Activated CD4-positive, alpha-beta memory T cell treated with anti-CD3 and anti-CD28 coated beads, Interleukin-2, amount 10 ng/mL, durations not matched to agents 7 days and 5 days (primary cell): ENCODE data around the gene ASB3. TPM values are rescaled to one million over a fixed set of nuclear protein-coding genes. Genes with fewer than 3 reads are reported as not detected.
A peak's percentile ranks its signal among the peaks of the same experiment; 100 is the strongest.
"Not testable (repeated sequence)": the region's sequence is repeated elsewhere in the genome, so short reads cannot be mapped to it uniquely, and the experiment has no call there.

ENCODE experiments used
- CTCF ChIA-PET: fragments of 350-600 bp; sonication (Branson Sonifier 250); formaldehyde crosslinking; loops from one replicate; lab custom pipeline; 2021; ENCODE audit warnings: antibody characterized with exemption, inconsistent platforms; lab: Charles Lee
- POLR2A ChIA-PET: fragments of 350-600 bp; sonication (Branson Sonifier 250); formaldehyde crosslinking; loops from one replicate; lab custom pipeline; 2021; ENCODE audit warnings: antibody characterized with exemption; lab: Charles Lee
- DNase-seq: peaks from one replicate; pipeline ENCODE4 v3.0.0-alpha.2; 2020
- H3K27ac Mint-ChIP-seq: one replicate; pipeline ENCODE4 v1.8.0; 2021; ENCODE audit warnings: mild to moderate bottlenecking, mixed read lengths
- H3K27me3 Mint-ChIP-seq: one replicate; pipeline ENCODE4 v1.8.0; 2021; ENCODE audit warnings: mixed read lengths
- H3K36me3 Mint-ChIP-seq: one replicate; pipeline ENCODE4 v1.8.0; 2021; ENCODE audit warnings: low read depth, mixed read lengths
- H3K4me1 Mint-ChIP-seq: one replicate; pipeline ENCODE4 v1.8.0; 2021; ENCODE audit warnings: mixed read lengths
- H3K4me3 Mint-ChIP-seq: one replicate; pipeline ENCODE4 v1.8.0; 2021; ENCODE audit warnings: mild to moderate bottlenecking, mixed read lengths
- H3K9me3 Mint-ChIP-seq: one replicate; pipeline ENCODE4 v1.8.0; 2021; ENCODE audit warnings: mixed read lengths
- total RNA-seq, 2 experiments: library from RNA; stranded (reverse); gene quantifications; one replicate each; pipeline ENCODE4 v1.2.3, GENCODE V29; 2021

Gene ASB3
- total RNA-seq, 2 experiments from 2014 or later = 27.6 to 29.5 TPM

GRCh38 chr2:53780056-53780455, 6.7 kb downstream of the ASB3 start:
- Mint-ChIP-seq H3K27me3 (no peaks in the 10 kb centered on the region), H3K4me1 (peaks cover 26% of the 10 kb centered on the region), H3K9me3 (no peaks in the 10 kb centered on the region), H3K27ac (no peak overlapping the region), H3K4me3 (no peak overlapping the region), H3K36me3 (peaks cover 43% of the 10 kb centered on the region)
- DNase-seq = no peak
- ChIA-PET CTCF (no interaction called here), POLR2A (interaction anchor here (2.9 kb wide), 1 partner anchor 12 kb away, joined by 26 read pairs; the partner anchor contains the start of gene CHAC2)

GRCh38 chr2:53778536-53779162, 8.1 kb downstream of the ASB3 start:
- Mint-ChIP-seq H3K4me1 (peaks cover 18% of the 10 kb centered on the region), H3K36me3 (peaks cover 48% of the 10 kb centered on the region), H3K27ac (no peak overlapping the region), H3K9me3 (no peaks in the 10 kb centered on the region), H3K27me3 (no peaks in the 10 kb centered on the region), H3K4me3 (no peak overlapping the region)
- POLR2A ChIA-PET = interaction anchor here (2.9 kb wide), 1 partner anchor 10 kb away, joined by 26 read pairs; the partner anchor contains the start of gene CHAC2
- CTCF ChIA-PET = no interaction called here
- DNase-seq = no peak

GRCh38 chr2:53777134-53777533, 9.6 kb downstream of the ASB3 start:
- no peaks in the 10 kb centered on the region for H3K27me3 Mint-ChIP-seq
- H3K27ac Mint-ChIP-seq = no peak overlapping the region
- H3K36me3 Mint-ChIP-seq = peaks cover 54% of the 10 kb centered on the region
- CTCF ChIA-PET = interaction anchor here (2.5 kb wide), 1 partner anchor 9 kb away, joined by 13 read pairs; the partner anchor contains the start of gene CHAC2
- no peaks in the 10 kb centered on the region for H3K9me3 Mint-ChIP-seq
- peaks cover 15% of the 10 kb centered on the region for H3K4me1 Mint-ChIP-seq
- no peak for DNase-seq
- POLR2A ChIA-PET = interaction anchor here (0.9 to 2.6 kb wide), 3 partner anchors 9 to 63 kb away, joined by 3 to 25 read pairs (median 14); partner anchors contain the start of genes ASB3, CHAC2 and ERLEC1
- no peak overlapping the region for H3K4me3 Mint-ChIP-seq

GRCh38 chr2:53770264-53770663, 16.5 kb downstream of the ASB3 start:
- no peak overlapping the region for H3K27ac Mint-ChIP-seq
- no peaks in the 10 kb centered on the region for H3K27me3 Mint-ChIP-seq
- POLR2A ChIA-PET = interaction anchor here (4.0 kb wide), 2 partner anchors 10 to 15 kb away, joined by 26 to 163 read pairs; partner anchors contain the start of genes ASB3 and ERLEC1
- CTCF ChIA-PET = interaction anchor here (4.4 kb wide), 1 partner anchor 16 kb away, joined by 24 read pairs; the partner anchor contains the start of genes ASB3 and ERLEC1
- H3K4me1 Mint-ChIP-seq = peaks cover 50% of the 10 kb centered on the region
- H3K36me3 Mint-ChIP-seq = peaks cover 14% of the 10 kb centered on the region
- H3K4me3 Mint-ChIP-seq = no peak overlapping the region
- DNase-seq = no peak
- no peaks in the 10 kb centered on the region for H3K9me3 Mint-ChIP-seq

GRCh38 chr2:53769318-53769945, 17.3 kb downstream of the ASB3 start:
- H3K4me3 Mint-ChIP-seq = peak overlapping the region; percentile 95
- DNase-seq = no peak
- H3K4me1 Mint-ChIP-seq = peaks cover 50% of the 10 kb centered on the region
- ChIA-PET CTCF (interaction anchor here (1.2 to 4.4 kb wide), 2 partner anchors 13 to 17 kb away, joined by 4 to 24 read pairs; partner anchors contain the start of genes ASB3 and ERLEC1), POLR2A (interaction anchor here (1.1 to 4.0 kb wide), 4 partner anchors 11 to 201 kb away, joined by 3 to 163 read pairs (median 24); partner anchors contain the start of genes ASB3, ERLEC1 and PSME4)
- H3K27ac Mint-ChIP-seq = no peak overlapping the region
- H3K36me3 Mint-ChIP-seq = peaks cover 17% of the 10 kb centered on the region
- H3K9me3 Mint-ChIP-seq = no peaks in the 10 kb centered on the region
- H3K27me3 Mint-ChIP-seq = no peaks in the 10 kb centered on the region

GRCh38 chr2:53768242-53768542, 18.6 kb downstream of the ASB3 start:
- ChIA-PET POLR2A (interaction anchor here (1.0 to 4.0 kb wide), 14 partner anchors 9 to 1751 kb away, joined by 3 to 163 read pairs (median 9); partner anchors contain the start of genes ACYP2, ASB3, ERLEC1 and PSME4), CTCF (interaction anchor here (1.8 to 4.4 kb wide), 4 partner anchors 9 to 336 kb away, joined by 6 to 24 read pairs (median 10); partner anchors contain the start of genes ASB3 and ERLEC1)
- H3K4me1 Mint-ChIP-seq = peaks cover 46% of the 10 kb centered on the region
- H3K9me3 Mint-ChIP-seq = no peaks in the 10 kb centered on the region
- peak overlapping the region; percentile 86 for H3K27ac Mint-ChIP-seq
- no peak for DNase-seq
- H3K27me3 Mint-ChIP-seq = no peaks in the 10 kb centered on the region
- peak overlapping the region; percentile 95 for H3K4me3 Mint-ChIP-seq
- H3K36me3 Mint-ChIP-seq = peaks cover 21% of the 10 kb centered on the region

- no peaks in the 10 kb centered on the region for H3K27me3 Mint-ChIP-seq
- H3K9me3 Mint-ChIP-seq = no peaks in the 10 kb centered on the region
- CTCF ChIA-PET = interaction anchor here (0.5 to 4.4 kb wide), 6 partner anchors 9 to 346 kb away, joined by 3 to 24 read pairs (median 6); partner anchors contain the start of genes ASB3 and ERLEC1
- H3K4me1 Mint-ChIP-seq = peaks cover 44% of the 10 kb centered on the region
- H3K36me3 Mint-ChIP-seq = peaks cover 22% of the 10 kb centered on the region
- POLR2A ChIA-PET = interaction anchor here (0.8 to 4.0 kb wide), 17 partner anchors 9 to 793 kb away, joined by 3 to 163 read pairs (median 4); partner anchors contain the start of genes ACYP2, ASB3, ERLEC1 and PSME4
- peak within 1 kb of the TSS; percentile 95 for H3K4me3 Mint-ChIP-seq
- peak within 1 kb of the TSS; percentile 86 for H3K27ac Mint-ChIP-seq
- peak; percentile 87 for DNase-seq
Measured at GRCh38 chr2:53767405-53768241, 19.1 kb downstream of the ASB3 start, which contains the start of gene CHAC2. CHAC2 (plus strand) TSS chr2:53767804; CDS start chr2:53767887, 83 bp downstream.

- H3K4me3 Mint-ChIP-seq = no peak overlapping the region
- POLR2A ChIA-PET = no interaction called here
- no peaks in the 10 kb centered on the region for H3K9me3 Mint-ChIP-seq
- no peaks in the 10 kb centered on the region for H3K27me3 Mint-ChIP-seq
- CTCF ChIA-PET = no interaction called here
- H3K4me1 Mint-ChIP-seq = peaks cover 38% of the 10 kb centered on the region
- no peak overlapping the region for H3K27ac Mint-ChIP-seq
- H3K36me3 Mint-ChIP-seq = peaks cover 25% of the 10 kb centered on the region
- DNase-seq = no peak
Measured at GRCh38 chr2:53765767-53766166, 21.0 kb downstream of the ASB3 start.

GRCh38 chr2:53757206-53757605, 29.5 kb downstream of the ASB3 start:
- ChIA-PET CTCF (interaction anchor here (2.6 kb wide), 1 partner anchor 10 kb away, joined by 6 read pairs; the partner anchor contains the start of gene CHAC2), POLR2A (interaction anchor here (4.1 kb wide), 1 partner anchor 10 kb away, joined by 14 read pairs; the partner anchor contains the start of gene CHAC2)
- not testable (repeated sequence) for H3K27me3 Mint-ChIP-seq, H3K27ac Mint-ChIP-seq, H3K4me3 Mint-ChIP-seq, DNase-seq, H3K9me3 Mint-ChIP-seq
- Mint-ChIP-seq H3K4me1 (peaks cover 12% of the 10 kb centered on the region), H3K36me3 (peaks cover 27% of the 10 kb centered on the region)

GRCh38 chr2:53756644-53757043, 30.1 kb downstream of the ASB3 start:
- H3K27me3 Mint-ChIP-seq = no peaks in the 10 kb centered on the region
- POLR2A ChIA-PET = interaction anchor here (4.1 kb wide), 1 partner anchor 11 kb away, joined by 14 read pairs; the partner anchor contains the start of gene CHAC2
- peaks cover 18% of the 10 kb centered on the region for H3K4me1 Mint-ChIP-seq
- no peaks in the 10 kb centered on the region for H3K9me3 Mint-ChIP-seq
- CTCF ChIA-PET = interaction anchor here (2.6 kb wide), 1 partner anchor 11 kb away, joined by 6 read pairs; the partner anchor contains the start of gene CHAC2
- peaks cover 22% of the 10 kb centered on the region for H3K36me3 Mint-ChIP-seq
- DNase-seq = no peak
- no peak overlapping the region for H3K4me3 Mint-ChIP-seq
- no peak overlapping the region for H3K27ac Mint-ChIP-seq

- no peak overlapping the region for H3K27ac Mint-ChIP-seq
- POLR2A ChIA-PET = interaction anchor here (4.1 kb wide), 1 partner anchor 12 kb away, joined by 14 read pairs; the partner anchor contains the start of gene CHAC2
- H3K4me3 Mint-ChIP-seq = no peak overlapping the region
- H3K36me3 Mint-ChIP-seq = peaks cover 25% of the 10 kb centered on the region
- no peaks in the 10 kb centered on the region for H3K9me3 Mint-ChIP-seq
- no peaks in the 10 kb centered on the region for H3K27me3 Mint-ChIP-seq
- CTCF ChIA-PET = interaction anchor here (2.6 kb wide), 1 partner anchor 12 kb away, joined by 6 read pairs; the partner anchor contains the start of gene CHAC2
- H3K4me1 Mint-ChIP-seq = peaks cover 28% of the 10 kb centered on the region
- DNase-seq = no peak
Measured at GRCh38 chr2:53755121-53755520, 31.6 kb downstream of the ASB3 start.

- Mint-ChIP-seq H3K27me3 (no peaks in the 10 kb centered on the region), H3K4me1 (peaks cover 29% of the 10 kb centered on the region), H3K27ac (no peak overlapping the region), H3K9me3 (no peaks in the 10 kb centered on the region), H3K36me3 (peaks cover 37% of the 10 kb centered on the region), H3K4me3 (no peak overlapping the region)
- no peak for DNase-seq
- CTCF ChIA-PET = no interaction called here
- POLR2A ChIA-PET = no interaction called here
Measured at GRCh38 chr2:53753041-53753440, 33.7 kb downstream of the ASB3 start.
